Body of pancreas (tissue), 4 donors: ENCODE measurements around the gene HOTAIR.

Experiments used
- CTCF ChIP-seq, 7 experiments: fragments of 450-650 bp in 4 of 7; fragments of 200-600 bp in 3 of 7; sonication (generic) in 3 of 7; IDR thresholded peaks; one replicate each; pipeline ENCODE4 v1.5.1; 2016 to 2019; ENCODE audit warnings: antibody characterized with exemption in 7 of 7
- POLR2A ChIP-seq, 3 donors: fragments of 450-650 bp; IDR thresholded peaks; one replicate each; pipeline ENCODE4 v1.6.1; 2016; ENCODE audit warnings: antibody characterized with exemption in 3 of 3, mild to moderate bottlenecking in 2 of 3

GRCh38 chr12:54004841-54005530 is 30.2 kb upstream of the HOTAIR start:
- no peak for TF ChIP-seq CTCF (IDR thresholded peaks at IDR 0.05)
- no peak for TF ChIP-seq POLR2A (IDR thresholded peaks at IDR 0.05)
